Effector CD8-positive, alpha-beta T cell (primary cell): Measurements from ENCODE around the gene FEM1B.

Experiments used
- DNase-seq: peaks from one replicate; lab custom pipeline; 2025; lab: John Stamatoyannopoulos, UW

The FEM1B gene

DNA sequence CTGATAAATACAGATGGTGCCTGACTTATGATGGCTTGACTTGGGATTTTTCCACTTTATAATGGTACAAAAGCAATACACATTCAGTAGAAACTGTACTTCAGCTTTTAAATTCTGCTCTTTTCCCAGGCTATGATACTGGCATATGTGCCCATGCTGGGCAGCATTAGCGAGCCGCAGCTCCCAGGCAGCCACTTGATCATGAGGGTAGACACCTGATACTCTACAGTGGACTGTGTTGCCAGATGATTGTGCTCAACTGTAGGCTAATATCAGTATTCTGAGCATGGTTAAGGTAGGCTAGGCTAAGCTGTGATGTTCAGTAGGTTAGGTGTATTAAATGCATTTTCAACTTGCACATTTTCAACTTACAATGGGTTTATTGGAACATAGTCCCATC lies 17.7 kb upstream of the FEM1B start:
- no peak for DNase-seq

- no peak for DNase-seq
These were observed 16.3 kb upstream of the FEM1B start for GRCh38 chr15:68261241-68261640.

GRCh38 chr15:68261980-68262379 lies 15.6 kb upstream of the FEM1B start:
- no peak for DNase-seq

DNA sequence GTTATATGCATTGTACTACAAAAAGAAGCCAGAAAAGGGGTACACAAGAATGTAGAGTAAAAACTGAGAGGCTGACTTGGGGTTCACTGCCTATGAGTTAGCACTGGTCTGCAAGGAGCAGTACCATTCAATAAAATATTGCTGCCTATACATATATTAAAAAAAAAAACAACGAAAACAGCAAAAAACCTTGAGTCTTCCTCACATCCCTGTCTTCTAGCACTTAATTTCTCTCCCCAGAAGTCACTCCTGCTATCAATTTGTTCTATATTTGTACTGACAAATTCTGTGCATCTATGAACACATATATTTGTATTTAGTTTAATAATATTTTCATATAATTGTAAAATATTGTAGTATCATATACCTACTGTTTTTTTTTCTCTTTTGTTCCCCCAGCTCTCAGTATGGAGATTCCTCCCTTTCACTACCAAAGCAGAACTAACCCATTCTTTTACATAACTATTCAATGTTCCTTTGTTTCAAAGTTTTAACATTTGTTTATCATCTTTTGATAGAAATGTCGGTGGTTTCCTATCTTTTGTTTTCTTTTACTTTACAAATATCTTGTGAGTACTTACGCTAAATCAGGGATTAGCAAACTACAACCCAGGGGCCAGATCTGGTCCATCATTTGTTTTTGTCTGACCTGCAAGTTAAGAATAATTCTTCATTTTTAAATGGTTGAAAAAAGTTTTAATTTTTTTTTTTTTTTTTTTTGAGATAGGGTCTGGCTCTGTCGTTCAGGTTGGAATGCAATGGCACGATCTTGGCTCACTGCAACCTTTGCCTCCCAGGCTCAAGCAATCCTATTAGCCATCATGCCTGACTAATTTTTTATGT lies 14.8 kb upstream of the FEM1B start:
- no peak for DNase-seq

DNA sequence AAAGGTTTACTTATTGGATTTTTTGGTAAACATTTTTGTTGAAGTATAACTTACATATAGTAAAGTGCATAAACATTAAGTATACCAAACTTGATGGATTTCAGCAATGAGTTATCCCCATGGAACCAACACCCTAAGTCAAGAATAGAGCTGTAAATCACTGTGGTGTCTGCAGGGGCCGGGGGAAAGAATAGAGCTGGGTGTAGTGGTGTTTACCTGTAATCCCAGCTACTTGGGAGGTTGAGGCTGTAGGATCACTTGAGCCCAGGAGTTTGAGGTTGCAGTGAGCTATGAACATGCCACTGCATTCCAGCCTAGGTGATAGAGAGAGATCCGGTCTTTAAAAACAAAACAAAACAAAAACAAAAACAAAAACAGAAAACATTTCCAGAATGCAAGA lies 13.3 kb upstream of the FEM1B start:
- DNase-seq, result no peak

DNA sequence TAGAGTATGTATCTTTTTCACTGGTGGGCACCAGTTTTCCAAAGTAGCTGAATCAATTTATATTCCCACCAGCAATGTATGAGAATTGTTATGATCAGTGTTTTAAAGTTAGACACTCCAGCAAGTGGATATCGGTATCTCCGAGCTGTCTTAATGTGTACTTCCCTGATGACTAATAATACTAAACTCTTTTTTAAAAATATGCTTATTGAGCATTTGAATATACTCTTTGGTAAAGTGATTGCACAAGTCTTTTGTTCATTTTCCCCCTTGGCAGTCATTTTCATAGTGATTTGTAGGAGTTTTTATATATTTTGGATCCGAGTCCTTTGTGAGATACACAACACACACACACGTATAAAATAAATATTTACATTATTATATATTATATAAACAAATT lies 12.5 kb upstream of the FEM1B start:
- no peak for DNase-seq

DNA sequence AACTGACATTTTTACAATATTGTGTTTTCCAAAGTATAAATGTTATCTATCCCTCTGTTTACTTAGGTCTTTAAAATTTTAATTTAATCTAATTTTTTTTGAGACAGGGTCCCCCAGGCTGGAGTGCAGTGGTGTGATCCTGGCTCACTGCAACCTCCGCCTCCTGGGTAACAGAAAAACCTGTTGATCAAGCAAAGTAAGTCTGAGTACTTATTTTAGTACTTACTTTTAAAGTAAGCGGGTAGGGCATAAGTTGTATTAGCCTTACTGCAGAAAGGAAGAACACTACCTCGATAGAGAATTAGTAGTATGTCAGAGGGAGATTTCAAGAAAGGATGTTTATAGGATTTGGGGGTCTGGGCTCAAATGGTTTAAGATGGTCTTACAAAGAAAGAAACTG lies 11.9 kb upstream of the FEM1B start:
- no peak for DNase-seq

GRCh38 chr15:68268405-68268804 lies 9.1 kb upstream of the FEM1B start:
- no peak for DNase-seq

DNA sequence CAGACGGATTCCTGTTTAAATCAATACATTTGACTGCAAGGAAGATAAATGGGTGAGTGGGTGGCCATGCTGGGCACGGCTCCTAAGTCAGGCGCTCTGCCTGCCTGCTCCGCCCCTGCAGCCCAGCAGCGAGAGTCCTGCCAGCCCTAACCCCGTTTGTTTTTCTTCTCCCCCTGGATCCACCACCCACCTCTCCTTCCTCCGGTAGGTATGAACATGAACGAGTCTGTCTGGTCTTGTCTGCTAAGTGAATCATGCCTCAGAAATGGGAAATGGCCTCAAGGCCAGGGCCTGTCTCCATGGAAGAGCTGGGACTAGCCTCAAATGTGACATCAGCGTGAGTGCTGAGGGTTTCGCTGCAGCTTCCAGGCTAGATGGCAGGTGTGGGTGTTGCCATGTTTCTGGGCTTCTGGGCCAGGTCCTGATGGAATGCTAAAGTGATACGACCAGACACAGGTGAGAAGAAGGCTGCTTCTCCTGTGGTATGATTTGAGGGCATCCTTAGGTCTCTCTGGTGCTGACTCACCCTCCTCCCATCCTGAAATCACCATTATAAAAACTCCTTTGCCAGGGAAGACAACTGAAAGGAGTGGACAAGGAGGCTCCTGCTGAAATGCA lies 5.6 kb upstream of the FEM1B start:
- DNase-seq, result no peak

- DNase-seq, result no peak
These were observed 4.7 kb upstream of the FEM1B start for GRCh38 chr15:68272721-68273271.

GRCh38 chr15:68274201-68274848 lies 3.2 kb upstream of the FEM1B start:
- no peak for DNase-seq

GRCh38 chr15:68275165-68275746 lies 2.3 kb upstream of the FEM1B start:
- no peak for DNase-seq

- no peak for DNase-seq
These were observed 877 bp upstream of the FEM1B start for GRCh38 chr15:68276668-68277067.

DNA sequence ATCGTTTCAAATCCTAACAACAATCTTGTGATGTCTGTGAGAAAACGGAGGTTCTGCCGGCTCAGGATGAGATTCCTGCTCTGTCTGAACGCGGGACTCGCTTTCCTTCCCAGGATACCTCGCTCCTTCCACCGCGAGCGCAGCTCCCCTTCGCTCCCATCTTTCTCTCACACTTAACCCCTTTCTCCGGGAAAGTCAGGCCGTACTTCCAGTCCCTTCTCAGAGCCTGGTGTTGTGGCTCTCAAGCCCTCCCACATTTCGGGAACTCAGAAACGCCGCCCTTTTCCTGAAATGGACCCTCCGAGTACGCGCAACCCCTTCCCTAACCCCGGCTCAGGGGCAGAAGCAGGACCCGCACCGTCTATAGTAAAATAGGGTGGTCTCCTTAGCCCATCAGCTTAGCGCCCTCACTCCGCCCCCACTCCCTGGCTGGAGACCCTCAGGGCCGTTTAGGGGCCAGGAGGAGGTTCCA lies 378 bp upstream of the FEM1B start:
- no peak for DNase-seq

- DNase-seq, result no peak
These were observed 725 bp downstream of the FEM1B start for GRCh38 chr15:68278345-68278594.

DNA sequence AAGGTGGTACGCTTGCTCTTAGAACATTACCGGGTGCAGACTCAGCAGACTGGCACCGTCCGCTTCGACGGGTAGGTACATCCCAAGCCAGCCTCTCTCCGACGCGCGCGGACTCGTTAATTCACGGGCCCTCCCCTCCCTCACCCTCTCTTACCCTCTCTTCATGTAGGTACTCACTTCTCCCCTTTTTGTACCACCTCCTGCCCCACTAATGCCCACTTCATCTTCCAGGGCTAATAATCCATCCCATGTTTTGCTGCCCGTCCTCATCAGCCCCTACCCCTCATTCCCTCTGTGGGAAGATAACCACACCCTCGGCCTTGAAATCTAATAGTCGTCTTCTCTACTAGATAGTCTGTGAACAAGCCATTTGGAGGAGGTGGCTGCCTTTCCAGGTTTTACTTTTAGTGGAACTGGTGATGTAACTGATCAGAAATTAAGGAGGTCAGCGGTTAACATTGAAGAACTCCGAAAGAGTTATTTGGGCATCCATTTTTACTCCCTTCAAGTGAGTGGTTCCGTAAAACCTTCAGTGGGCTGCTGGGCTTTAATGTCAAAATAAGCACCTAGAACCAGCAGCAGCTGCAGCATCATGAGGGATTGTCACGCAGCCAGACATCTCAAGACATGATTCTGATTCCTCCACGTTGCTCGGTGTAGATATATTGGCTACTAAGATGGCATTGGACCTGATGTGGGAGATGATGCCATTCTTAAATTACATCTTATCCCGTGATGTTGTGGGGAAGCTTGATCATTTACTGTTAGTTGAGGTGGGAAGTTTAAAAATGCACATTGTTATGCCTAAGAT lies 1.3 kb downstream of the FEM1B start:
- DNase-seq, result no peak

- no peak for DNase-seq
These were observed 2.5 kb downstream of the FEM1B start for GRCh38 chr15:68279779-68280753.

- no peak for DNase-seq
These were observed 3.5 kb downstream of the FEM1B start for GRCh38 chr15:68281008-68281407.

DNA sequence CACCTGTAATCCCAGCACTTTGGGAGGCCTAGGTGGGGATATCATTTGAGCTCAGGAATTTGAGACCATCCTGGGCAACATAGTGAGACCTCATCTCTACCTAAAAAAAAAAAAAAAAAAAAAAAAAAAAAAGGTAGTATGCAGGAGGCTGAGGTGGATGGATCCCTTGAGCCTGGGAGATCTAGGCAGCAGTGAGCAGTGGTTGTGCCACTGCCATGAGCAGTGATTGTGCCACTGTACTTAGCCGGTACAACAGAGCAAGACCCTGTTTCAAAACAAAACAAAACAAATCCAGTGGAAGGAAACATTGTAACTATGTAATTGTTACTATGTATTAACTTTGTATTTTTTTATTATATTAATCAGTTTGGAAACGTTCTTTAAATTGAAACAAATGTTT lies 5.9 kb downstream of the FEM1B start:
- no peak for DNase-seq

DNA sequence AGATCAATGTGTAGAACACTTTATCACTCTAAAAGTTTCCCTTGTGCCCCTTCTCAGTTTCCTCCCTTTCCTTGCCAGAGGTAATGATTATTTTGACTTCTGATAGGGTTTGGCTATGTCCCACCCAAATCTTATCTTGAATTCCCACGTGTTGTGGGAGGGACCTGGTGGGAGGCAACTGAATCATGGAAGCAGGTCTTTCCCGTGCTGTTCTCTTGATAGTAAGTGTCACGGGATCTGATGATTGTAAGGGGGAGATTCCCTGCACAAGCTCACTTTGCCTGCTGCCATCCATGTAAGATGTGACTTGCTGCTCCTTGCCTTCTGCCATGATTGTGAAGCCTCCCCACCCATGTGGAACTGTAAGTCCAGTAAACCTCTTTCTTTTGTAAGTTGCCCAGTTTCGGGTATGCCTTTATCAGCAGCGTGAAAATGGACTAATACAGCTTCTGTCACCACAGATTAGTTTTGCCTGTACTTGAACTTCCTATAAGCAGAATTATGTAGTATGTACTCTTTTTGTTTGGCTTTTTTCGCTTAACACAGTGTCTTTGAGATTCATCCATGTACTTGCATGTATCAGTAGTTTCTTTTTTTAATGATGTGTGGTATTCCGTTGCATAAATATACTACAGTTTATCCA lies 7.2 kb downstream of the FEM1B start:
- DNase-seq, result no peak
